HepG2 (cell line): ENCODE results near the gene SHANK3. TPM values are rescaled to one million over a fixed set of nuclear protein-coding genes. Genes with fewer than 3 reads are reported as not detected.

Experiments used
- CCAR2 ChIP-seq: fragments of 200-400 bp; formaldehyde crosslinking; optimal IDR thresholded peaks from 2 replicates; pipeline ENCODE3; 2018; ENCODE audit warnings: low read depth, mild to moderate bottlenecking, low read length, moderate library complexity
- HIVEP1 ChIP-seq: sonication (generic); formaldehyde crosslinking; IDR thresholded peaks from 2 replicates; pipeline ENCODE4 v1.4.0; 2020; ENCODE audit warnings: mild to moderate bottlenecking, missing genetic modification reagents
- HNF1B ChIP-seq: sonication (generic); formaldehyde crosslinking; IDR thresholded peaks from 2 replicates; pipeline ENCODE4 v1.5.1; 2020; ENCODE audit warnings: mild to moderate bottlenecking, moderate library complexity, missing genetic modification reagents
- KDM2A ChIP-seq: sonication (generic); formaldehyde crosslinking; IDR thresholded peaks from 2 replicates; pipeline ENCODE4 v1.4.0; 2020; ENCODE audit warnings: low read depth, missing genetic modification reagents, borderline replicate concordance
- MAX ChIP-seq: IDR thresholded peaks from 2 replicates; pipeline ENCODE4 v1.6.1; 2012; ENCODE audit warnings: inconsistent platforms
- NR2C2 ChIP-seq: sonication (generic); formaldehyde crosslinking; IDR thresholded peaks from 2 replicates; pipeline ENCODE4 v1.4.0; 2020; ENCODE audit warnings: missing genetic modification reagents, mild to moderate bottlenecking, moderate library complexity, borderline replicate concordance
- PAF1 ChIP-seq: IDR thresholded peaks from 2 replicates; pipeline ENCODE4 v1.6.1; 2016; ENCODE audit warnings: missing genetic modification reagents, missing compliant biosample characterization
- TFAP4 ChIP-seq: sonication (generic); IDR thresholded peaks from 2 replicates; pipeline ENCODE4 v1.6.1; 2016; ENCODE audit warnings: low read depth, borderline replicate concordance
- ZFP36 ChIP-seq: fragments of 150-350 bp; IDR thresholded peaks from 2 replicates; pipeline ENCODE4 v1.6.1; 2018; ENCODE audit warnings: borderline replicate concordance, low read length, low read depth; ENCODE audit not compliant: partially characterized antibody
- ZFP41 ChIP-seq: sonication (generic); formaldehyde crosslinking; IDR thresholded peaks from 2 replicates; pipeline ENCODE4 v1.4.0; 2020; ENCODE audit warnings: mild to moderate bottlenecking, missing genetic modification reagents, borderline replicate concordance
- ZFX ChIP-seq: sonication (generic); formaldehyde crosslinking; IDR thresholded peaks from 2 replicates; pipeline ENCODE4 v1.4.0; 2020; ENCODE audit warnings: mild to moderate bottlenecking, low read depth, missing genetic modification reagents, moderate library complexity
- ZNF24 ChIP-seq: fragments of 450-650 bp; IDR thresholded peaks from 2 replicates; pipeline ENCODE4 v1.6.1; 2017; ENCODE audit warnings: antibody characterized with exemption, mild to moderate bottlenecking
- ZNF281 ChIP-seq: sonication (generic); formaldehyde crosslinking; IDR thresholded peaks from 2 replicates; pipeline ENCODE4 v1.4.0; 2020; ENCODE audit warnings: missing genetic modification reagents, borderline replicate concordance
- ZNF510 ChIP-seq: sonication (generic); formaldehyde crosslinking; IDR thresholded peaks from 2 replicates; pipeline ENCODE4 v1.4.0; 2020; ENCODE audit warnings: low read depth, mild to moderate bottlenecking, missing genetic modification reagents
- ZNF687 ChIP-seq: sonication (generic); formaldehyde crosslinking; IDR thresholded peaks from 2 replicates; pipeline ENCODE4 v1.5.1; 2020; ENCODE audit warnings: mild to moderate bottlenecking, missing genetic modification reagents, moderate library complexity
- ZNF75D ChIP-seq: sonication (generic); formaldehyde crosslinking; IDR thresholded peaks from 2 replicates; pipeline ENCODE4 v1.8.1; 2023; ENCODE audit warnings: missing genetic modification reagents, mild to moderate bottlenecking, borderline replicate concordance
- ZNF784 ChIP-seq: sonication (generic); formaldehyde crosslinking; IDR thresholded peaks from 2 replicates; pipeline ENCODE4 v1.5.1; 2020; ENCODE audit warnings: missing genetic modification reagents, mild to moderate bottlenecking, borderline replicate concordance
- polyA plus RNA-seq, 8 experiments: library from polyadenylated mRNA; depleted of rRNA in 3 of 8; stranded (reverse) in 7 of 8; unstranded in 1 of 8; fragments of >200 nt; fragmentation: Illumina TruSeq in 4 of 8; extraction: Trizol in 4 of 8; gene quantifications; 2 replicates each; pipeline versions ENCODE4 v1.2.1 to v1.2.3, GENCODE V29; 2011 to 2016; ENCODE audit warnings: low read depth in 4 of 8, missing spikeins in 1 of 8, mixed read lengths in 1 of 8; ENCODE audit not compliant: insufficient read depth in 1 of 8
- total RNA-seq, 5 experiments: library from RNA; depleted of rRNA; stranded (reverse); fragments of >200 nt; fragmentation: Illumina TruSeq; extraction: Trizol; gene quantifications; 2 replicates each; pipeline ENCODE4 v1.2.3, GENCODE V29; 2016; ENCODE audit warnings: low read depth in 1 of 5

SHANK3 gene
- total and polyA plus RNA-seq, 2 of the 13 experiments (the other 11 are each of a cell fraction or from before 2014, with no cell fraction given), result 2.9 to 4.6 TPM

- no peak for TF ChIP-seq HNF1B (CRISPR knock-in tag)
- peak; percentile 37; the same call in 1 of the 2 replicates for TF ChIP-seq MAX
- no peak for TF ChIP-seq ZNF784 (CRISPR knock-in tag)
- TF ChIP-seq ZNF510, result no peak
- TF ChIP-seq ZNF687 (CRISPR knock-in tag), result peak; percentile 79
- no peak for TF ChIP-seq ZFX
- TF ChIP-seq KDM2A (CRISPR knock-in tag), result 0 out of 2 replicates have a peak, but pooled peaks have one; percentile 13
- TF ChIP-seq ZNF24, result no peak
- TF ChIP-seq CCAR2, result no peak
- TF ChIP-seq PAF1 (CRISPR knock-in tag), result no peak
- TF ChIP-seq HIVEP1 (CRISPR knock-in tag), result no peak
- TF ChIP-seq ZNF75D (CRISPR knock-in tag), result no peak
- no peak for TF ChIP-seq ZNF281
- no peak for TF ChIP-seq NR2C2 (CRISPR knock-in tag)
- TF ChIP-seq TFAP4, result peak; percentile 92
- TF ChIP-seq ZFP41 (CRISPR knock-in tag), result no peak
- no peak for TF ChIP-seq ZFP36
Measured at GRCh38 chr22:50697667-50698506, 25.3 kb downstream of the SHANK3 start (continued).
